DLD1 (cell line): ENCODE data around the gene TBCE.
"Not testable (repeated sequence)": the region's sequence is repeated elsewhere in the genome, so short reads cannot be mapped to it uniquely, and the experiment has no call there.

Source experiments
- in situ Hi-C: cut with HindIII; loops from 2 replicates; pipeline ENCODE4 v1.10.0; 2017; ENCODE audit warnings: low sequenced_read_pairs

TBCE gene

GRCh38 chr1:235351898-235352297, 15.3 kb upstream of the TBCE start:
- in situ Hi-C loops: no loop called here

GRCh38 chr1:235357485-235358373, 9.5 kb upstream of the TBCE start:
- in situ Hi-C loops: no loop called here

GRCh38 chr1:235358899-235359298, 8.3 kb upstream of the TBCE start:
- in situ Hi-C loops: no loop called here

GRCh38 chr1:235364189-235364588, 3.0 kb upstream of the TBCE start:
- in situ Hi-C loops: not testable (repeated sequence)

- in situ Hi-C loops: no loop called here
Measured at GRCh38 chr1:235366286-235366685, 941 bp upstream of the TBCE start.

- in situ Hi-C loops: no loop called here
Measured at GRCh38 chr1:235368428-235368827, 1.2 kb downstream of the TBCE start.

GRCh38 chr1:235369802-235370201, 2.6 kb downstream of the TBCE start:
- in situ Hi-C loops: no loop called here

GRCh38 chr1:235375919-235376605, 8.8 kb downstream of the TBCE start:
- in situ Hi-C loops: no loop called here

GRCh38 chr1:235378134-235378735, 11.0 kb downstream of the TBCE start:
- in situ Hi-C loops: not testable (repeated sequence)

- in situ Hi-C loops: not testable (repeated sequence)
Measured at GRCh38 chr1:235381955-235382739, 14.9 kb downstream of the TBCE start.

GRCh38 chr1:235385633-235386032, 18.4 kb downstream of the TBCE start:
- in situ Hi-C loops: not testable (repeated sequence)

GRCh38 chr1:235391874-235392273, 24.6 kb downstream of the TBCE start:
- in situ Hi-C loops: no loop called here

- in situ Hi-C loops: no loop called here
Measured at GRCh38 chr1:235397733-235398132, 30.5 kb downstream of the TBCE start.

GRCh38 chr1:235399661-235400060, 32.4 kb downstream of the TBCE start:
- in situ Hi-C loops: no loop called here

GRCh38 chr1:235401251-235401650, 34.0 kb downstream of the TBCE start:
- in situ Hi-C loops: no loop called here

- in situ Hi-C loops: no loop called here
Measured at GRCh38 chr1:235402457-235403200, 35.4 kb downstream of the TBCE start.

GRCh38 chr1:235403593-235403992, 36.4 kb downstream of the TBCE start:
- in situ Hi-C loops: no loop called here

- in situ Hi-C loops: no loop called here
Measured at GRCh38 chr1:235404190-235404589, 37.0 kb downstream of the TBCE start.

- in situ Hi-C loops: no loop called here
Measured at GRCh38 chr1:235407419-235407818, 40.2 kb downstream of the TBCE start.

- in situ Hi-C loops: no loop called here
Measured at GRCh38 chr1:235408503-235408960, 41.3 kb downstream of the TBCE start.
